GM18517 (cell line): ENCODE data around the gene FOXI1.
"Not testable (repeated sequence)": the region's sequence is repeated elsewhere in the genome, so short reads cannot be mapped to it uniquely, and the experiment has no call there.

Experiments
- ATAC-seq: cut with Tn5 transposase; IDR thresholded peaks from one replicate; pipeline ENCODE4 v1.9.1; 2021; ENCODE audit warnings: mild to moderate bottlenecking, moderate library complexity; ENCODE audit not compliant: unreplicated experiment

The FOXI1 gene

GRCh38 chr5:170092455-170093101 lies 13.1 kb upstream of the FOXI1 start:
- no peak for ATAC-seq

- not testable (repeated sequence) for ATAC-seq
Observed at GRCh38 chr5:170094329-170094728, 11.4 kb upstream of the FOXI1 start.

- no peak for ATAC-seq
Observed at GRCh38 chr5:170095646-170096045, 10.1 kb upstream of the FOXI1 start.

GRCh38 chr5:170097934-170098333 lies 7.8 kb upstream of the FOXI1 start:
- no peak for ATAC-seq

- ATAC-seq = no peak
Observed at GRCh38 chr5:170100066-170100943, 5.4 kb upstream of the FOXI1 start.

GRCh38 chr5:170103447-170103846 lies 2.2 kb upstream of the FOXI1 start:
- no peak for ATAC-seq

GRCh38 chr5:170104299-170104698 lies 1.4 kb upstream of the FOXI1 start:
- no peak for ATAC-seq

GRCh38 chr5:170104710-170105109 lies 987 bp upstream of the FOXI1 start:
- ATAC-seq = no peak

GRCh38 chr5:170107674-170108073 lies 2.0 kb downstream of the FOXI1 start:
- no peak for ATAC-seq

- ATAC-seq = no peak
Observed at GRCh38 chr5:170108266-170108785, 2.6 kb downstream of the FOXI1 start.

- ATAC-seq = no peak
Observed at GRCh38 chr5:170109059-170110031, 3.6 kb downstream of the FOXI1 start.

- no peak for ATAC-seq
Observed at GRCh38 chr5:170110403-170111087, 4.8 kb downstream of the FOXI1 start.

GRCh38 chr5:170111088-170111785 lies 5.5 kb downstream of the FOXI1 start:
- ATAC-seq = no peak

GRCh38 chr5:170112876-170113521 lies 7.3 kb downstream of the FOXI1 start:
- ATAC-seq = no peak

- ATAC-seq = no peak
Observed at GRCh38 chr5:170113522-170113900, 7.8 kb downstream of the FOXI1 start.

GRCh38 chr5:170114271-170114670 lies 8.6 kb downstream of the FOXI1 start:
- no peak for ATAC-seq

- no peak for ATAC-seq
Observed at GRCh38 chr5:170115925-170116324, 10.2 kb downstream of the FOXI1 start.

GRCh38 chr5:170117736-170118135 lies 12.0 kb downstream of the FOXI1 start:
- no peak for ATAC-seq

- no peak for ATAC-seq
Observed at GRCh38 chr5:170120576-170120975, 14.9 kb downstream of the FOXI1 start.
